ENCODE data around the gene IGF2BP3. TPM values are rescaled to one million over a fixed set of nuclear protein-coding genes. Genes with fewer than 3 reads are reported as not detected.
A peak's percentile ranks its signal among the peaks of the same experiment; 100 is the strongest.

Gene IGF2BP3
- total RNA-seq, 3 donors from 2014 or later (not counting 1 experiment from before 2014, with no cell fraction given) = 1.4 to 2.9 TPM; not detected in 1

DNA sequence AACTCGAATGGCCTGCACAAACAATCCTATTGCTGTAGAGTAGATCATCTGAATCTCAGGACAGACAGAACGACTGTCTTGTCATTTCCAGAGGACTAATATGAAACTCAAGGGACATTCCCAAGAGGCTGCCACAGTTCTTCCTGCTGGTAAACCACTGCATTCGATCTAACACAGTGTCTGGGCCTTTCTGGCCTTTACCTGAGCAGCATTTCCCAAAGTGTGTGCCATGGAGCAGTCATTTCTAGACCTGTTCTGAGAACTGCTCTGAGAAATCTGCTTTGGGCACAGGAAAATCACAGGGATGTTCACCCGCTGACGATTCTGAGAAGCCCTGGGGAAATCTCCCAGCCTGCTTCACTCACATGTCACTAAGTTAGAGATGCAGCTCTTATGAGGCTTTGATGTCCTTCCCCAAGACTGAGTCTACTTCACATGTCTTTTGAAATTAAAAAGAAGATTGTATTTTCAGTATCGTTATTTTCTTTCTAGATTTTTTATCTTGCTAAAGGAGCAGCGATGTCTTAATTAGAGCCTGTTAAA lies 205.3 kb downstream of the IGF2BP3 start:
- H3K4me1 ChIP-seq (ENCODE audit: control insufficient read depth, insufficient read depth, low read length) = no peaks in the 10 kb centered on the region
- Mint-ChIP-seq H3K4me1 (no peaks in the 10 kb centered on the region), H3K27me3 (ENCODE audit: low read depth in 2 of 2) (peaks cover 2 to 6% of the 10 kb centered on the region in 2 donors), H3K36me3 (no peaks in the 10 kb centered on the region), H3K4me3 (no peak overlapping the region), H3K27ac (no peak overlapping the region), H3K9me3 (no peaks in the 10 kb centered on the region)
- H3K9me3 ChIP-seq (ENCODE audit: control insufficient read depth, insufficient read depth, low read length) = no peaks in the 10 kb centered on the region
- no peaks in the 10 kb centered on the region for H3K36me3 ChIP-seq (ENCODE audit: control insufficient read depth, insufficient read depth, low read length)
- DNase-seq (no peak), ATAC-seq (no peak)
- H3K27me3 ChIP-seq (ENCODE audit: control insufficient read depth, insufficient read depth, low read length) = no peaks in the 10 kb centered on the region
- H3K27ac ChIP-seq (ENCODE audit: low read length) = no peak overlapping the region
- H3K4me3 ChIP-seq (ENCODE audit: low read length) = no peak overlapping the region
- TF ChIP-seq, protein P1, sequence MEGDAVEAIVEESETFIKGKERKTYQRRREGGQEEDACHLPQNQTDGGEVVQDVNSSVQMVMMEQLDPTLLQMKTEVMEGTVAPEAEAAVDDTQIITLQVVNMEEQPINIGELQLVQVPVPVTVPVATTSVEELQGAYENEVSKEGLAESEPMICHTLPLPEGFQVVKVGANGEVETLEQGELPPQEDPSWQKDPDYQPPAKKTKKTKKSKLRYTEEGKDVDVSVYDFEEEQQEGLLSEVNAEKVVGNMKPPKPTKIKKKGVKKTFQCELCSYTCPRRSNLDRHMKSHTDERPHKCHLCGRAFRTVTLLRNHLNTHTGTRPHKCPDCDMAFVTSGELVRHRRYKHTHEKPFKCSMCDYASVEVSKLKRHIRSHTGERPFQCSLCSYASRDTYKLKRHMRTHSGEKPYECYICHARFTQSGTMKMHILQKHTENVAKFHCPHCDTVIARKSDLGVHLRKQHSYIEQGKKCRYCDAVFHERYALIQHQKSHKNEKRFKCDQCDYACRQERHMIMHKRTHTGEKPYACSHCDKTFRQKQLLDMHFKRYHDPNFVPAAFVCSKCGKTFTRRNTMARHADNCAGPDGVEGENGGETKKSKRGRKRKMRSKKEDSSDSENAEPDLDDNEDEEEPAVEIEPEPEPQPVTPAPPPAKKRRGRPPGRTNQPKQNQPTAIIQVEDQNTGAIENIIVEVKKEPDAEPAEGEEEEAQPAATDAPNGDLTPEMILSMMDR (IDR thresholded peaks at IDR 0.05) = no peak
- intact Hi-C loops (cut with micrococcal nuclease) = no loop called here
- WGBS (ENCODE audit: insufficient coverage) = 68% methylated on average over 5 of the region's 7 CpGs

DNA sequence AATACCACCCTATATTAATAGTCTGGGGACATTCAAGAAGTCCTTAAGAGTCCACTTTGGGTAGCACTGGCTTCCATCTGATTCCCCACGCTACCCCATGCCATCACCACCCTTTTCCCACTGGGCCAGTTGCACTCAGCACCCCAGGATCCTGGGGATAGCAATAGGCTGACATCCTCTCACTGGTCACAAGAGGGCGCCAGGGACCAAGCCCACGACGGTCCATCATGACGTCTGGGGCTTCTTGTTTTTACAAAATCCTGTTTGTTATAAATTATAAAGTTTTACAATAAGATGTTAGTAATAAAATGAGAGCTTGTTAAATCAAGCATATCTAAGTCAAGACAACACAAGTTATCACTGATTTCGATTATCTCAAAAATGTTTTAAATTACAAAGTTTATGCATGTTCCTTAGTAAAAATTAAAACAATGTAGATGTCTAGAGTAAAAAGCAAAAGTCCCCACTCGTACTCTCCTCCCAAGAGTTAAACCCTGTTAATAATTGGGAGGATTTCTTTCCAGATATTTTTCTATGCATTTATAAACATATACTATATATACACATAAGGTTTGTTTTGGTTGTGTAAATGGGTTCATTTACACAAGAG lies 208.3 kb downstream of the IGF2BP3 start:
- H3K27me3 Mint-ChIP-seq (ENCODE audit: low read depth in 2 of 2) = peaks cover 0 to 11% of the 10 kb centered on the region in 2 donors
- Histone ChIP-seq H3K27me3 (ENCODE audit: control insufficient read depth, insufficient read depth, low read length) (no peaks in the 10 kb centered on the region), H3K4me1 (ENCODE audit: control insufficient read depth, insufficient read depth, low read length) (no peaks in the 10 kb centered on the region), H3K4me3 (ENCODE audit: low read length) (no peak overlapping the region), H3K9me3 (ENCODE audit: control insufficient read depth, insufficient read depth, low read length) (no peaks in the 10 kb centered on the region), H3K36me3 (ENCODE audit: control insufficient read depth, insufficient read depth, low read length) (no peaks in the 10 kb centered on the region), H3K27ac (ENCODE audit: low read length) (no peak overlapping the region)
- no peaks in the 10 kb centered on the region for H3K4me1 Mint-ChIP-seq
- WGBS (ENCODE audit: insufficient coverage) = 6% methylated on average over 2 of the region's 7 CpGs
- DNase-seq (peak in 1 of 2 donors; percentile 79), ATAC-seq (peak; percentile 86 to 94 (median 91))
- no peak overlapping the region for H3K27ac Mint-ChIP-seq
- TF ChIP-seq, protein P1 (IDR thresholded peaks at IDR 0.05) = peak; percentile 72
- H3K4me3 Mint-ChIP-seq = no peak overlapping the region
- H3K36me3 Mint-ChIP-seq = no peaks in the 10 kb centered on the region
- intact Hi-C loops (cut with micrococcal nuclease) = no loop called here
- H3K9me3 Mint-ChIP-seq = no peaks in the 10 kb centered on the region

DNA sequence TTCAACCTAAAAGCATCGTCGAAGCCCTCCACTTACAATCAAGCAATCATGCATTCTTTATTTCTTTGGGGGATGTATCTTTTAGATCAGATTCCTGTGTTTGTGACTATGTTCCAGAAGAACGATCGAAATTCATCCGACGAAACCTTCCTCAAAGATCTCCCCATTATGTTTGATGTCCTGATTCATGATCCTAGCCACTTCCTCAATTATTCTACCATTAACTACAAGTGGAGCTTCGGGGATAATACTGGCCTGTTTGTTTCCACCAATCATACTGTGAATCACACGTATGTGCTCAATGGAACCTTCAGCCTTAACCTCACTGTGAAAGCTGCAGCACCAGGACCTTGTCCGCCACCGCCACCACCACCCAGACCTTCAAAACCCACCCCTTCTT lies 209.9 kb downstream of the IGF2BP3 start:
- H3K27me3 Mint-ChIP-seq (ENCODE audit: low read depth in 2 of 2) = peaks cover 6 to 11% of the 10 kb centered on the region in 2 donors
- no peak overlapping the region for H3K4me3 Mint-ChIP-seq
- TF ChIP-seq, protein P1 (IDR thresholded peaks at IDR 0.05) = no peak
- DNase-seq (no peak), ATAC-seq (no peak)
- no peaks in the 10 kb centered on the region for H3K36me3 Mint-ChIP-seq
- 87% methylated on average over 8 of the region's 10 CpGs for WGBS (ENCODE audit: insufficient coverage)
- Histone ChIP-seq H3K27me3 (ENCODE audit: control insufficient read depth, insufficient read depth, low read length) (no peaks in the 10 kb centered on the region), H3K4me3 (ENCODE audit: low read length) (no peak overlapping the region), H3K36me3 (ENCODE audit: control insufficient read depth, insufficient read depth, low read length) (no peaks in the 10 kb centered on the region), H3K27ac (ENCODE audit: low read length) (no peak overlapping the region), H3K4me1 (ENCODE audit: control insufficient read depth, insufficient read depth, low read length) (no peaks in the 10 kb centered on the region), H3K9me3 (ENCODE audit: control insufficient read depth, insufficient read depth, low read length) (no peaks in the 10 kb centered on the region)
- no peaks in the 10 kb centered on the region for H3K4me1 Mint-ChIP-seq
- intact Hi-C loops (cut with micrococcal nuclease) = no loop called here
- no peaks in the 10 kb centered on the region for H3K9me3 Mint-ChIP-seq
- H3K27ac Mint-ChIP-seq = no peak overlapping the region

Other genes starting within 250 kb of the IGF2BP3 start
- gene GPNMB, start 223.7 kb downstream of the IGF2BP3 start, total RNA-seq = not detected
- gene MALSU1, start 171.2 kb downstream of the IGF2BP3 start, total RNA-seq = 10 to 100 TPM; 23.4 to 31.8 (median 26.3) TPM
- gene TRA2A, start 61.5 kb upstream of the IGF2BP3 start, total RNA-seq = 100 to 1,000 TPM; 269 to 385 (median 324) TPM
- gene CCDC126, start 126.9 kb upstream of the IGF2BP3 start, total RNA-seq = 10 to 100 TPM; 13.4 to 19.0 (median 16.9) TPM
- 1 to 10 TPM; 5.7 to 7.4 (median 6.9) TPM for gene FAM221A, start 209.7 kb upstream of the IGF2BP3 start, total RNA-seq
- 1 to 10 TPM in 1 of 3 donors, under 1 TPM in 2; 0.39 to 1.3 (median 0.94) TPM for gene STK31, start 239.7 kb upstream of the IGF2BP3 start, total RNA-seq